Stimulated activated CD4-positive, alpha-beta T cell treated with anti-CD3 and anti-CD28 coated beads, Interleukin-1b, Interleukin-23, amount 100 ng/mL, for 48 hours (primary cell): ENCODE data around the gene MACROD2.

Experiments
- DNase-seq: peaks from one replicate; pipeline ENCODE4 v3.0.0-alpha.2; 2020

Gene MACROD2

GRCh38 chr20:15256676-15257568, 1261.6 kb downstream of the MACROD2 start:
- DNase-seq = no peak

DNA sequence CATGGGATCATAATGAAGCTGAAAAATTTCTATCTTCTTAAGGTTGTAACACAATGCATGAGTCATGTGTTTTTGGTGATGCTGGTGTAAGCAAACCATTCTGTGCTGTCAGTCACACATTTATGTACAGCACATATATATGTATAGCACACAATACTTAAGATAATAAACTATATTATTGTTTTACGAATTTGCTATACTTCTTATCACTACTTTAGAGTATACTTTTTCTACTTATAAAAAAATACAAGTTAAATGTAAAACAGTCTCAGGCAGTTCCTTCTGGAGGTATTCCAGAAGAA, 1262.2 kb downstream of the MACROD2 start:
- DNase-seq = no peak

- DNase-seq = no peak
Measured at GRCh38 chr20:15265581-15266309, 1270.4 kb downstream of the MACROD2 start.

DNA sequence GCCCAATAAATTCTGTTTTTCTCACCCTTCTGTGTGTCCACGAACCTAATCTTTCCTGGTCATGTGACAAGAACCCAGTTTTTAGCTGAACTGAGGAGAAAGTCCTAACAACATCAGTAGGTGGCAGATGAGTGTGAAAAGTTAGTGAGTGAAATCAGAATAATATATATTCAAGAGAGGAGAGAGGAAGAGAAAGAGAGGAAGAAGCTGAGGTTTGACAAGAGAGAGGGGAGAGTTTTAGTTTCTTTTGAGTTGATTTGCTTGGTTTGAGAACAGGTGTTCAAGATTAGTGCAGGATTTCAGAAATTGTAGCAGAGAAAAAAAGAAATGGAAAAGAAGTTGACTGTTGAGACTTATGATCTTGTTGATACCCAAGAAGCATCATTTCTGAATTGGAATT, 1272.6 kb downstream of the MACROD2 start:
- DNase-seq = no peak

- no peak for DNase-seq
Measured at GRCh38 chr20:15278041-15278440, 1282.7 kb downstream of the MACROD2 start.

- DNase-seq = no peak
Measured at GRCh38 chr20:15287329-15287728, 1292.0 kb downstream of the MACROD2 start.

- DNase-seq = no peak
Measured at GRCh38 chr20:15288106-15288505, 1292.8 kb downstream of the MACROD2 start.

- DNase-seq = no peak
Measured at GRCh38 chr20:15289337-15289736, 1294.0 kb downstream of the MACROD2 start.

DNA sequence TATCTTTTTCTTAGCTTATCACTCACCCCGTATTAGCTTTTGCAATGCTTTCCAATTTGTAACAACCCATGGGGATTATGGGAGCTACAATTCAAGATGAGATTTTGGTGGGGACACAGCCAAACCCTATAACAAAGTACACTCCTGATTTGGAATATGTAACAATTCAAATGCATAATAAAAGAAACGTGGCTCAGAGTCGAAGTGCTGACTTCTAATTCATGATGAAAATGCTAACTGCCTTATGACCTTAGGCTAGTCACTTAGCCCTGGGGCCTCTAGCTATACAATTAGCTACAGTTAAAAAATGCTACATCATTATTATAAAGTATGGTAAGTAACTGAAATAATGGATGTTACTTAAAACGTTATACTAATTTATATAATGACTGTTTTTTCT, 1297.1 kb downstream of the MACROD2 start:
- no peak for DNase-seq

GRCh38 chr20:15296422-15296821, 1301.1 kb downstream of the MACROD2 start:
- DNase-seq = no peak

DNA sequence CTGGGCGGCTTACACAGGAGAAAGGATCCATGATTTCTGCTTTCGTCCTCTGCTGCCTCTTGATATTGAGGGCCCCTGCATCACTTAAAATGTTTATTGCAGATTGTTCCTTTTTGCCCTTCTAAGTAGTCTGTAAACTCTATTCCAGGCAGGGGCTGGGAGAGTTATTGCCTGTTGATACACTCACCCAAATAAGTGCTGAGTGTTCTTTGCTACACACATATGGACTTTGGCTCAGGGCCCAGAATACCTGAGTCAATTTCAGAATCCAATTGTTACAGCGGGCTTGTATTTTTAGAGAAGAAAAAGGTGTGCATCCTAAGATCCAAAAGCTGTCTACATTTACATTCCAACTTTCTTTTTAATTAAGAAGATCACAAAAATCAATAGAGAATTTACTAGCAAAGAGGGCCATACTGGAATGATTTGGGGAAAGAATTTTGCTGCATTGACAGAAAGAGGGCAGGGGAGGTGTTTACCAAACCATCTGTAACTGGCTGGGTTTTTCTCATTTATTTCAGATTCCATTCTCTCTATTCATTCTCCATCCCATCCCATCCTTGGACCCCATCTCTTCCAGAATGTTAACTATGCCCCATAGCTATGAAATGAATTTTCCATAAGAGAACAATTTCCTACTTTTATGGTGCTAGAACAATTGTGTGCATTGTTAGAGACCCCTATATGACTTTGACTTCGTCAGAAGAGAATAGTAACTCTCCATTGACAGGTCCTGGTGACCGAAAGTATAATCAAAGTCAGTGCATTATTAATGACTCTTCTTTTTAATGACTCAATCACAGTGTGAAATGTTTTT, 1302.0 kb downstream of the MACROD2 start:
- no peak for DNase-seq

DNA sequence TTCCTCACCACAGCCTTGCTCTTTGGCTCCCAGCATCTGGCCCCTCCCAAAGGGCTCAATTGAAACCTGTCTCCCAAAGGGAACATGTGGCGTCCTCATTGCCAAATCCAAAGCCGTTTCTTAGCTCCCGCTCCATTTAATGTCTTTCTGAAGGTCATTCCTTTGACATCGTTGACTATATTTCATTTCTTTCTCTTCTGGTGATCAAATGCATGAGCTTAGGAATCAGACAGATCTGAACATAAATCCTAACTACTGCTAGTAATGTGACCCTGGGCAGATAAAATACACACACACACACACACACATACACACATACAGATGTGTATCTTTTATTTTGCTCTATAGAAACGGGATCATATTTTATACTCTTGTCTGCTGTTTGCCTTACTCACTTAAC, 1306.8 kb downstream of the MACROD2 start:
- DNase-seq = no peak

GRCh38 chr20:15310361-15310760, 1315.0 kb downstream of the MACROD2 start:
- DNase-seq = no peak

DNA sequence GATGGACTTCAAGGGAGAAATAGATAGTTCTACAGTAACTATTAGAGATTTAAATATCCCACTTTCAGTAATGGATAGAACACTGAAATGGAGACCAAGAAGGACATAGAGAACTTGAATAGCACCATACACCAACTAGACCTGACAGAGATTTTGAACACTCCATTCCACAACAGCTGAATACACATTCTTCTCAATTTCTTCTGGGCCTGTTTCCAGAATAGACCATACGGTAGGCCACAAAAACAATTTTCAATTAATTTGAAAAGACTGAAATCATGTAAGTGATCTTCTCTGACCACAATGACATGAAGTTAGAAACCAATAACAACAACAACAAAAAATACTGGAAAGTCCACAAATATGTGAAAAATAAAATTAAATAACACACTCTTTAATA, 1321.2 kb downstream of the MACROD2 start:
- DNase-seq = no peak

GRCh38 chr20:15317546-15318232, 1322.4 kb downstream of the MACROD2 start:
- no peak for DNase-seq

GRCh38 chr20:15318682-15319081, 1323.4 kb downstream of the MACROD2 start:
- DNase-seq = no peak

- DNase-seq = no peak
Measured at GRCh38 chr20:15319439-15319838, 1324.1 kb downstream of the MACROD2 start.

GRCh38 chr20:15320941-15321340, 1325.6 kb downstream of the MACROD2 start:
- DNase-seq = no peak

DNA sequence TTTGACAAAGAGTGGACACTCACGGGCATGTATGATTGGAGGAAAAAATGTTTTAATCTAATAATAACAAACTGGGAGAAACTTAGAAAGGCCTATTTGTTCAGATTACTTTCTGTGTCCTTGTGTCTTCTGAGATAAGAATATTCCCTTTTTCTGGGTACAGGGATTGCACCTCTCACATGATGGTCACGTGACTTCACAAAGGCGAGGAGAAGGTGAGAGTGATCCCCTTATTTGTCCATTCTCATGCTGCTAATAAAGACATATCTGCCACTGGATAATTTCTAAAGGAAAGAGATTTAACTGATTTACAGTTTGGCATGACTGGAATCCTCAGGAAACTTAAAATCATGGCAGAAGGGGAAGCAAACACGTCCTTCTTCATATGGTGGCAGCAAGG, 1331.8 kb downstream of the MACROD2 start:
- DNase-seq = no peak

DNA sequence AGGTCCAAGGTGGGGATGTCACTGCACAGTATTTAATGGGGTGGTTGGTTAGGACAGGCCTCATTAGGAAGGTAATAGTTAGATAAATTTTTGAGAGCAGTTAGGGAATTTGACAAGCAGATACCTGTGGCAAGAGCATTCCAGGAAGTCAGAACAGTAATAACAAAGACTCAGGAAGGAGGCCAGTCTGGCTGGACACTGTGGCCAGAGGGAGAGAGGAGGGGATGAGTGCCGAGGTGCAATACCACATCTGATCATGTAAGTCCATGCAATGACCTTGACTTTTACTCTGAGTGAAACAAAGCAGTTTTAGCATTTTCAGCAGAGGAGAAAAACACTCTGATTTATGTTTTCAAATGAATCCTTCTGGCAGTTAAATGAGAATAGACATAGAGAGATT, 1332.8 kb downstream of the MACROD2 start:
- no peak for DNase-seq

- no peak for DNase-seq
Measured at GRCh38 chr20:15332711-15333160, 1337.4 kb downstream of the MACROD2 start.

DNA sequence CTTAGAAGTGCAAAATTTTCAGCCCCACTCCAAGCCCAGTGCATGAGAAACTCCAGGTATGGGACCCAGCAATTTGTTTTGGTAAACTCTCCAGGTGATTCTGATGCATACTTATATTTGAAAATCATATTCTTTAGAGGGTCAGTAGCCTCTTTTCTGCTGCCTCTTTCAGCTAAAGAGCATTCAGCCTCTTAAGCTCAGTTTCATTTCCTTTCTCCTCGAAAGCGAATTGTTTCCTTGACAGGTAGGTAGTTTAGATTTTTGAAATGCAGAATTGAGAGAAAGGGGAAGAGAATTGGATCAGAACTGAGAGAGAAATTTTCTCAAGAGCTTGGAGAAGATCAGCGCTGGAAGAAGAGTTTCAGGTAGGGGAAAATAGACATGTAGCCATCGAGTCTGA, 1337.9 kb downstream of the MACROD2 start:
- DNase-seq = no peak

- no peak for DNase-seq
Measured at GRCh38 chr20:15336011-15336410, 1340.7 kb downstream of the MACROD2 start.
